ENCODE measurements around the gene ZNF341. TPM values are rescaled to one million over a fixed set of nuclear protein-coding genes. Genes with fewer than 3 reads are reported as not detected.
"Not testable (repeated sequence)": the region's sequence is repeated elsewhere in the genome, so short reads cannot be mapped to it uniquely, and the experiment has no call there.

ZNF341 gene
- total and polyA plus RNA-seq, 4 donors: 2.1 to 4.3 (median 3.4) TPM

DNA sequence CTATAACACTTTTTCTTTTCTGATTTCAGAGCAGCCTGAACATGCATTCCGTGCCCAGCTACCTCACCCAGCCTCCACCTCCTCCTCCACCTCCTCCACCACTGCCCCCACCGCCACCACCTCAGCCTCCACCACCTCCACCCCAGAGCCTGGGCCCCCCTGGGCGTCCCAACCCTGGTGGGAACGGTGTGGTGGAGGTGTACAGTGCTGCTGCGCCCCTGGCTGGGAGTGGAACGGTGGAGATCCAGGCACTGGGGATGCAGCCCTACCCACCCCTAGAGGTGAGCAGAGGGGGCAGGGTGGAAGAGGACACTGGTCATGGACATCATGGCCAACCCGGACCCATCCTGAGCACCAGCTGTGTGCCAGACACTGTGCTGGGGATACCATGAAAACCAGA lies 21.3 kb downstream of the ZNF341 start:
- 98 to 99% methylated on average over 7 of the region's 7 CpGs for WGBS, 2 donors
- H3K9me3 ChIP-seq (ENCODE audit: control insufficient read depth in 4 of 4, insufficient read depth in 3 of 4, low read length in 3 of 4): peaks cover 0 to 6% (median 2%) of the 10 kb centered on the region in 4 donors
- H3K4me3 ChIP-seq: no peak overlapping the region
- H3K27ac ChIP-seq (ENCODE audit: low read depth in 1 of 2, low read length in 1 of 2): no peak overlapping the region
- no peak for DNase-seq
- no peak for ATAC-seq (ENCODE audit: insufficient read depth, low FRiP score)
- no peaks in the 10 kb centered on the region for H3K4me1 ChIP-seq (ENCODE audit: control insufficient read depth in 5 of 5, insufficient read depth in 5 of 5, low read length in 5 of 5)
- H3K27me3 ChIP-seq (ENCODE audit: control insufficient read depth in 3 of 3, insufficient read depth in 3 of 3, low read length in 2 of 3): no peaks in the 10 kb centered on the region
- no peak overlapping the region for H3K9ac ChIP-seq (ENCODE audit: insufficient read depth in 1 of 2, low read length in 2 of 2)
- H3K36me3 ChIP-seq (ENCODE audit: control insufficient read depth in 4 of 4, insufficient read depth in 4 of 4, low read length in 4 of 4): peaks cover 13 to 24% (median 19%) of the 10 kb centered on the region in 4 donors
- TF ChIP-seq CTCF (IDR thresholded peaks at IDR 0.05; ENCODE audit: control extremely low read depth, extremely low read depth): no peak

GRCh38 chr20:33753763-33754162 lies 22.0 kb downstream of the ZNF341 start:
- Histone ChIP-seq H3K36me3 (ENCODE audit: control insufficient read depth in 4 of 4, insufficient read depth in 4 of 4, low read length in 4 of 4) (peaks cover 13 to 23% (median 18%) of the 10 kb centered on the region in 4 donors), H3K4me1 (ENCODE audit: control insufficient read depth in 5 of 5, insufficient read depth in 5 of 5, low read length in 5 of 5) (no peaks in the 10 kb centered on the region), H3K27ac (ENCODE audit: low read depth in 1 of 2, low read length in 1 of 2) (no peak overlapping the region), H3K9ac (ENCODE audit: insufficient read depth in 1 of 2, low read length in 2 of 2) (no peak overlapping the region), H3K9me3 (ENCODE audit: control insufficient read depth in 4 of 4, insufficient read depth in 3 of 4, low read length in 3 of 4) (peaks cover 0 to 6% (median 2%) of the 10 kb centered on the region in 4 donors), H3K4me3 (no peak overlapping the region), H3K27me3 (ENCODE audit: control insufficient read depth in 3 of 3, insufficient read depth in 3 of 3, low read length in 2 of 3) (no peaks in the 10 kb centered on the region)
- DNase-seq (no peak), ATAC-seq (ENCODE audit: insufficient read depth, low FRiP score) (no peak)
- no peak for TF ChIP-seq CTCF (IDR thresholded peaks at IDR 0.05; ENCODE audit: control extremely low read depth, extremely low read depth)
- whole genome bisulfite sequencing, 2 donors: 86 to 91% methylated on average over 5 of the region's 5 CpGs

DNA sequence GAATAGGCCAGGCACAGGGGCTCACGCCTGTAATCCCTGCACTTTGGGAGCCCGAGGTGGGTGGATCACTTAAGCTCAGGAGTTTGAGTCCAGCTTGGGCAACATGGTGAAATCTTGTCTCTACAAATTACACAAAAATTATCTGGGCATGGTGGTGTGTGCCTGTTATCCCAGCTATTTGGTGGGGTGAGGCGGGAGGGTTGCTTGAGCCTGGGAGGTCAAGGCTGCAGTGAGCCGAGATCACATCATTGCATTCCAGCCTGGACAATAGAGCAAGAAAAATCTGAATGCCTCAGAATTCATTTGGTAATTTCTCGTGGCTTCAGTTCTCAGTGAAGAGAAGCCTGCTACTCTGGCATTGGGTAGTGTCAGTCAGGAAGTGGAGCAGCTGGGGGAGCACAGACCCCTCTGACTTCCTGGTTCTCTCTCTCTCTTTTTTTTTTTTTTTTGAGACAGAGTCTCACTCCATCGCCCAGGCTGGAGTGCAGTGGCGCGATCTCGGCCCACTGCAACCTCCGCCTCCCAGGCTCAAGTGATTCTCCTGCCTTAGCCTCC lies 24.2 kb downstream of the ZNF341 start:
- peaks cover 11 to 23% (median 18%) of the 10 kb centered on the region in 4 donors for H3K36me3 ChIP-seq (ENCODE audit: control insufficient read depth in 4 of 4, insufficient read depth in 4 of 4, low read length in 4 of 4)
- not testable (repeated sequence) for H3K9ac ChIP-seq (ENCODE audit: insufficient read depth in 1 of 2, low read length in 2 of 2); H3K27me3 ChIP-seq (ENCODE audit: control insufficient read depth in 3 of 3, insufficient read depth in 3 of 3, low read length in 2 of 3); H3K4me3 ChIP-seq; H3K4me1 ChIP-seq (ENCODE audit: control insufficient read depth in 5 of 5, insufficient read depth in 5 of 5, low read length in 5 of 5); ATAC-seq (ENCODE audit: insufficient read depth, low FRiP score); H3K27ac ChIP-seq (ENCODE audit: low read depth in 1 of 2, low read length in 1 of 2); H3K9me3 ChIP-seq (ENCODE audit: control insufficient read depth in 4 of 4, insufficient read depth in 3 of 4, low read length in 3 of 4)
- peak in 2 of 3 donors; percentile 10 to 35 for DNase-seq
- 79 to 86% methylated on average over 10 of the region's 10 CpGs for WGBS, 2 donors

GRCh38 chr20:33757046-33757445 lies 25.2 kb downstream of the ZNF341 start:
- ATAC-seq (ENCODE audit: insufficient read depth, low FRiP score): no peak
- 99% methylated on average over 10 of the region's 10 CpGs for WGBS, 2 donors
- H3K36me3 ChIP-seq (ENCODE audit: control insufficient read depth in 4 of 4, insufficient read depth in 4 of 4, low read length in 4 of 4): peaks cover 8 to 25% (median 20%) of the 10 kb centered on the region in 4 donors

More at GRCh38 chr20:33757046-33757445, 25.2 kb downstream of the ZNF341 start:
- H3K9ac ChIP-seq (ENCODE audit: insufficient read depth in 1 of 2, low read length in 2 of 2): no peak overlapping the region
- H3K9me3 ChIP-seq (ENCODE audit: control insufficient read depth in 4 of 4, insufficient read depth in 3 of 4, low read length in 3 of 4): peaks cover 0 to 6% (median 2%) of the 10 kb centered on the region in 4 donors
- H3K4me1 ChIP-seq (ENCODE audit: control insufficient read depth in 5 of 5, insufficient read depth in 5 of 5, low read length in 5 of 5): no peaks in the 10 kb centered on the region
- no peaks in the 10 kb centered on the region for H3K27me3 ChIP-seq (ENCODE audit: control insufficient read depth in 3 of 3, insufficient read depth in 3 of 3, low read length in 2 of 3)
- H3K4me3 ChIP-seq: no peak overlapping the region
- no peak for TF ChIP-seq CTCF (IDR thresholded peaks at IDR 0.05; ENCODE audit: control extremely low read depth, extremely low read depth)
- no peak for DNase-seq
- H3K27ac ChIP-seq (ENCODE audit: low read depth in 1 of 2, low read length in 1 of 2): no peak overlapping the region

All from lung (tissue), 12 donors.